Hepatocyte (in vitro differentiated cells): ENCODE measurements around the gene FAM221A. TPM values are rescaled to one million over a fixed set of nuclear protein-coding genes. Genes with fewer than 3 reads are reported as not detected.

Experiments used
- DNase-seq: peaks from one replicate; pipeline ENCODE4 v3.0.0-alpha.2; 2016; ENCODE audit warnings: low spot score
- H2AFZ ChIP-seq: fragments of 200-600 bp; sonication (generic); 2 replicates; pipeline ENCODE4 v1.6.0; 2016; ENCODE audit warnings: antibody characterized with exemption, mild to moderate bottlenecking
- H3K27ac ChIP-seq: fragments of 200-600 bp; sonication (generic); 2 replicates; pipeline ENCODE4 v1.5.1; 2016; ENCODE audit warnings: mild to moderate bottlenecking
- H3K27me3 ChIP-seq: fragments of 200-600 bp; sonication (generic); 2 replicates; pipeline ENCODE4 v1.6.1; 2016
- H3K36me3 ChIP-seq: fragments of 200-600 bp; sonication (generic); replicated peaks from 2 replicates; pipeline ENCODE4 v1.5.1; 2016; ENCODE audit warnings: low read depth; ENCODE audit not compliant: insufficient read depth
- H3K4me1 ChIP-seq: fragments of 200-600 bp; sonication (generic); 2 replicates; pipeline ENCODE4 v1.5.1; 2016; ENCODE audit warnings: mild to moderate bottlenecking, moderate library complexity; ENCODE audit not compliant: insufficient read depth
- H3K4me2 ChIP-seq: fragments of 200-600 bp; sonication (generic); 2 replicates; pipeline ENCODE4 v1.6.0; 2016
- H3K4me3 ChIP-seq: fragments of 200-600 bp; sonication (generic); 2 replicates; pipeline ENCODE4 v1.5.1; 2016; ENCODE audit warnings: mild to moderate bottlenecking
- H3K79me2 ChIP-seq: fragments of 200-600 bp; sonication (generic); 2 replicates; pipeline ENCODE4 v1.6.0; 2017; ENCODE audit warnings: mild to moderate bottlenecking
- H3K9me2 ChIP-seq: fragments of 200-600 bp; sonication (generic); replicated peaks from 2 replicates; pipeline ENCODE4 v1.6.0; 2017; ENCODE audit warnings: mild to moderate bottlenecking; ENCODE audit not compliant: insufficient read depth
- H3K9me3 ChIP-seq: fragments of 200-600 bp; sonication (generic); 2 replicates; pipeline ENCODE4 v1.5.1; 2016; ENCODE audit warnings: low read depth, mild to moderate bottlenecking
- H4K20me1 ChIP-seq: fragments of 200-600 bp; sonication (generic); 2 replicates; pipeline ENCODE4 v1.6.0; 2016; ENCODE audit warnings: mild to moderate bottlenecking; ENCODE audit not compliant: insufficient read depth, poor library complexity, severe bottlenecking
- EZH2 ChIP-seq: fragments of 200-600 bp; sonication (generic); IDR thresholded peaks from 2 replicates; pipeline ENCODE4 v1.6.1; 2016; ENCODE audit warnings: antibody characterized with exemption, mild to moderate bottlenecking, borderline replicate concordance
- EZH2phosphoT487 ChIP-seq: fragments of 200-600 bp; sonication (generic); IDR thresholded peaks from one replicate; pipeline ENCODE4 v1.6.1; 2018; ENCODE audit warnings: antibody characterized with exemption, mild to moderate bottlenecking, low read depth, moderate library complexity; ENCODE audit not compliant: unreplicated experiment, severe bottlenecking
- WGBS: methylation state at CpG from one replicate; pipeline ENCODE4 v1.1.6; 2016; ENCODE audit warnings: low lambda C conversion rate; ENCODE audit errors: missing lambda C conversion rate; 5-methylcytosine and 5-hydroxymethylcytosine counted together
- polyA plus RNA-seq: library from polyadenylated mRNA; unstranded; fragments of >200 nt; fragmentation: Nextera tagmentation; extraction: Ambion mirVana; gene quantifications from 2 replicates; pipeline ENCODE4 v1.2.1, GENCODE V29; 2016
- total RNA-seq: library from RNA; depleted of rRNA; stranded (reverse); fragments of >200 nt; gene quantifications from 2 replicates; pipeline ENCODE4 v1.2.3, GENCODE V29; 2014
- TF ChIP-seq, protein P1 (sequence below): fragments of 200-600 bp; sonication (generic); IDR thresholded peaks from 2 replicates; pipeline ENCODE4 v1.5.1; 2016; ENCODE audit warnings: antibody characterized with exemption, mild to moderate bottlenecking; ENCODE audit not compliant: poor library complexity

FAM221A gene
- total and polyA plus RNA-seq, 2 experiments from 2014 or later: 9.2 to 17.5 TPM

DNA sequence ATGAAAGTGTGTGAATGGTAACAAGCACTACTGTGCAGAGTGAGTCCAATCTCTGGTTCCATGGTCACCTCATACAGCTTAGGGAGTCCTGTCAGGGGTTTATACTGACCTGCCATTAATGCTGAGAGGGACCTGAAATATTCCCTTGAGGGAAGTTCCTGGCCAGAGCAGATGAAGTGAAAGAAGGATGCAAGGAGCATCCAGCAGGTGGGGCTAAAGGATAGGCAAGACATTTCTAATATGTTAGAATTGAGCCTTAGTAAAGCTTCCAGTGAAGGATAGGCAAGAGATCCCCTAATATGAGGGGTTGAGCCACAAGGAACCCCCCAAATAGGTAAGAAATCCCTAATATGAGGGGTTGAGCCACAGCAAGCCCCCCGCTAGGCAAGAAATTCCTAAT lies 25.5 kb upstream of the FAM221A start:
- no peaks in the 10 kb centered on the region for H3K27me3 ChIP-seq
- 27% methylated on average over 1 of the region's 1 CpG for WGBS
- peak; percentile 62 for DNase-seq
- no peaks in the 10 kb centered on the region for H3K9me3 ChIP-seq
- no peaks in the 10 kb centered on the region for H3K36me3 ChIP-seq
- H3K4me1 ChIP-seq: no peaks in the 10 kb centered on the region
- TF ChIP-seq EZH2: no peak
- no peak for TF ChIP-seq EZH2phosphoT487
- TF ChIP-seq, protein P1, sequence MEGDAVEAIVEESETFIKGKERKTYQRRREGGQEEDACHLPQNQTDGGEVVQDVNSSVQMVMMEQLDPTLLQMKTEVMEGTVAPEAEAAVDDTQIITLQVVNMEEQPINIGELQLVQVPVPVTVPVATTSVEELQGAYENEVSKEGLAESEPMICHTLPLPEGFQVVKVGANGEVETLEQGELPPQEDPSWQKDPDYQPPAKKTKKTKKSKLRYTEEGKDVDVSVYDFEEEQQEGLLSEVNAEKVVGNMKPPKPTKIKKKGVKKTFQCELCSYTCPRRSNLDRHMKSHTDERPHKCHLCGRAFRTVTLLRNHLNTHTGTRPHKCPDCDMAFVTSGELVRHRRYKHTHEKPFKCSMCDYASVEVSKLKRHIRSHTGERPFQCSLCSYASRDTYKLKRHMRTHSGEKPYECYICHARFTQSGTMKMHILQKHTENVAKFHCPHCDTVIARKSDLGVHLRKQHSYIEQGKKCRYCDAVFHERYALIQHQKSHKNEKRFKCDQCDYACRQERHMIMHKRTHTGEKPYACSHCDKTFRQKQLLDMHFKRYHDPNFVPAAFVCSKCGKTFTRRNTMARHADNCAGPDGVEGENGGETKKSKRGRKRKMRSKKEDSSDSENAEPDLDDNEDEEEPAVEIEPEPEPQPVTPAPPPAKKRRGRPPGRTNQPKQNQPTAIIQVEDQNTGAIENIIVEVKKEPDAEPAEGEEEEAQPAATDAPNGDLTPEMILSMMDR: peak; percentile 52
- no peak overlapping the region for H2AFZ ChIP-seq
- H3K4me3 ChIP-seq: no peak overlapping the region
- no peak overlapping the region for H3K27ac ChIP-seq
- no peaks in the 10 kb centered on the region for H3K79me2 ChIP-seq
- H3K9me2 ChIP-seq: no peaks in the 10 kb centered on the region
- no peaks in the 10 kb centered on the region for H4K20me1 ChIP-seq
- H3K4me2 ChIP-seq: no peak overlapping the region

DNA sequence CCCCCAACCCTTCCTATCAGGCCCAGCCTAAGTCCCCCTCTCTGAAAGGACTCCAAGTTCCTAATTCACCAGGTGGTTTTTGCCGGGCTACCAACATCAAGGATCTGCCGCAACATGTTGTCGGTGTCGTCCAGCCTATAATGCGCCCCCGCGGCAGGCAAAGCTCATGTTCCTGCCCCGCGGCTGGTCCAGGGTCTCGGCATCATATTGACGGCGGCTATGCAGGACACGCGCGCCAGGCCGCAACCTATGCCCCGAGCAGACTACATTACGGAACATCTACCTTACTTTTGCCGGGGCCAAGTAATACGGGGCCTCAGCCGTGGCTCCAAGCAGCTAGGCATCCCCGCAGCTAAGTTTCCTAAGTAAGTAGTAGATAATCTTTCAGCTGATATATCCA lies 24.6 kb upstream of the FAM221A start:
- Histone ChIP-seq H3K27me3 (no peaks in the 10 kb centered on the region), H3K4me1 (no peaks in the 10 kb centered on the region), H3K36me3 (no peaks in the 10 kb centered on the region), H3K4me3 (no peak overlapping the region), H3K27ac (no peak overlapping the region), H3K4me2 (no peak overlapping the region), H4K20me1 (no peaks in the 10 kb centered on the region), H3K9me2 (no peaks in the 10 kb centered on the region), H3K9me3 (no peaks in the 10 kb centered on the region), H2AFZ (no peak overlapping the region), H3K79me2 (no peaks in the 10 kb centered on the region)
- WGBS: 97% methylated on average over 22 of the region's 22 CpGs
- TF ChIP-seq EZH2phosphoT487 (no peak), EZH2 (no peak)
- TF ChIP-seq, protein P1: no peak
- DNase-seq: no peak

DNA sequence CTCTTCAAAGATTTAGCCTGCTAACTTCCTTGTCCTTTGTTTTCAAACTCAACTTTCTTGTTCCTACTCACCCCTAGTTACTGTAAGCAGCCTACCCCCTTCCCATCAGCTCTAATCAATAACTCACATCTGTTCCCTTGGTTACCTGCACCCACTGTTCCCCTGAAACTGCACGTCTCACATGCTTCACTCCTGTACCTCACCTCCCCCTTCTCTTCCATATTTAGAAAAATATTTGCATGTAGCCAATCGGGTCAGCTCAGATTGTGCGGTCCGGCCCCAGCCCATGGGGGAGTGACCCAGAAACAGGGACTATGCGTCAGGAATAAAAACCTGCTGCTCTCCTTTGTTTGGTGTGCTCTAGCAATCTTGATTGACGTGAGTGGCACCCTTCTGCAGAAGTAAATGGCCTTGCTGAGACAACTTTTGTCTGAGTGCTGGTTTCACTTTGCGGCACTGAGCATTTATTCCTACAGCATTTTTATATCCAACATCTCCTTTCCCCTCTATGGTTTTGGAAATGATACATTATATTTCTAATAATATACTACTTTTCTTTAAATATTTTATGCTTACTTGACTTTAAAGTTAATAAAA lies 21.1 kb upstream of the FAM221A start:
- no peaks in the 10 kb centered on the region for H3K79me2 ChIP-seq
- no peaks in the 10 kb centered on the region for H3K4me1 ChIP-seq
- no peak overlapping the region for H3K4me2 ChIP-seq
- H3K27me3 ChIP-seq: no peaks in the 10 kb centered on the region
- DNase-seq: peak; percentile 39
- no peaks in the 10 kb centered on the region for H3K9me3 ChIP-seq
- peak overlapping the region; percentile 29 for H3K27ac ChIP-seq
- TF ChIP-seq EZH2phosphoT487: no peak
- no peak for TF ChIP-seq EZH2
- TF ChIP-seq, protein P1: no peak
- no peak overlapping the region for H3K4me3 ChIP-seq
- H2AFZ ChIP-seq: no peak overlapping the region
- H3K9me2 ChIP-seq: no peaks in the 10 kb centered on the region
- no peaks in the 10 kb centered on the region for H3K36me3 ChIP-seq
- WGBS: 68% methylated on average over 7 of the region's 7 CpGs
- H4K20me1 ChIP-seq: no peaks in the 10 kb centered on the region

GRCh38 chr7:23661385-23661784 lies 18.6 kb upstream of the FAM221A start:
- Histone ChIP-seq H3K9me2 (no peaks in the 10 kb centered on the region), H3K4me2 (no peak overlapping the region), H3K36me3 (no peaks in the 10 kb centered on the region), H3K27me3 (no peaks in the 10 kb centered on the region), H3K9me3 (no peaks in the 10 kb centered on the region), H4K20me1 (no peaks in the 10 kb centered on the region), H2AFZ (no peak overlapping the region), H3K27ac (no peak overlapping the region), H3K4me3 (no peak overlapping the region), H3K4me1 (no peaks in the 10 kb centered on the region), H3K79me2 (no peaks in the 10 kb centered on the region)
- no peak for DNase-seq
- no peak for TF ChIP-seq EZH2phosphoT487
- TF ChIP-seq, protein P1: no peak
- TF ChIP-seq EZH2: no peak
- 93% methylated on average over 3 of the region's 3 CpGs for WGBS
